Measurements from ENCODE around the gene INCA1.

DNA sequence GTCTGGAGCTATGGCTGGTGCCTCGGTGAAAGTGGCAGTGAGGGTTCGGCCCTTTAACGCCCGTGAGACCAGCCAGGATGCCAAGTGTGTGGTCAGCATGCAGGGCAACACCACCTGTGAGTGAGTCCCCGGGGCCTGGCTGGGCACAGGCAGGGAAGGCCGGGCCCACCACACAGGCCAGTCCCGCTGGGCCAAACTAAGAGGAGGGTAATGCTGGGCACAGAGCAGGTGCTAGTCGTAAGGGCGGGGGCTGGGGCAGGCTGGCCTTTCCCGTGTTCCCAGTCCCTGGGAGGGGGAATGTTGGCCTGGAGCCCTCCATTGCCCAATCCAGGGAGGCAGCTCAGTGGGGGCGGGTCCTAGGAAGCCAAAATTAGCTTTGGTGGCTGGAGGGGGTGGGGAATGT lies 2.9 kb upstream of the INCA1 start:
- TF ChIP-seq, protein P1, sequence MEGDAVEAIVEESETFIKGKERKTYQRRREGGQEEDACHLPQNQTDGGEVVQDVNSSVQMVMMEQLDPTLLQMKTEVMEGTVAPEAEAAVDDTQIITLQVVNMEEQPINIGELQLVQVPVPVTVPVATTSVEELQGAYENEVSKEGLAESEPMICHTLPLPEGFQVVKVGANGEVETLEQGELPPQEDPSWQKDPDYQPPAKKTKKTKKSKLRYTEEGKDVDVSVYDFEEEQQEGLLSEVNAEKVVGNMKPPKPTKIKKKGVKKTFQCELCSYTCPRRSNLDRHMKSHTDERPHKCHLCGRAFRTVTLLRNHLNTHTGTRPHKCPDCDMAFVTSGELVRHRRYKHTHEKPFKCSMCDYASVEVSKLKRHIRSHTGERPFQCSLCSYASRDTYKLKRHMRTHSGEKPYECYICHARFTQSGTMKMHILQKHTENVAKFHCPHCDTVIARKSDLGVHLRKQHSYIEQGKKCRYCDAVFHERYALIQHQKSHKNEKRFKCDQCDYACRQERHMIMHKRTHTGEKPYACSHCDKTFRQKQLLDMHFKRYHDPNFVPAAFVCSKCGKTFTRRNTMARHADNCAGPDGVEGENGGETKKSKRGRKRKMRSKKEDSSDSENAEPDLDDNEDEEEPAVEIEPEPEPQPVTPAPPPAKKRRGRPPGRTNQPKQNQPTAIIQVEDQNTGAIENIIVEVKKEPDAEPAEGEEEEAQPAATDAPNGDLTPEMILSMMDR (IDR thresholded peaks at IDR 0.05; ENCODE audit: poor library complexity, severe bottlenecking), result no peak
- TF ChIP-seq EP300 (conservative IDR thresholded peaks at IDR 0.05; ENCODE audit: poor library complexity, severe bottlenecking), result no peak
- no peak for TF ChIP-seq POLR2AphosphoS5 (IDR thresholded peaks at IDR 0.05)
- no peak for TF ChIP-seq EZH2 (IDR thresholded peaks at IDR 0.05; ENCODE audit: borderline replicate concordance, insufficient read depth, low read length, poor library complexity, severe bottlenecking)
- TF ChIP-seq MXI1 (conservative IDR thresholded peaks at IDR 0.05; ENCODE audit: poor library complexity, severe bottlenecking), result no peak
- no peak for TF ChIP-seq RAD21 (conservative IDR thresholded peaks at IDR 0.05)
- TF ChIP-seq, protein P2, sequence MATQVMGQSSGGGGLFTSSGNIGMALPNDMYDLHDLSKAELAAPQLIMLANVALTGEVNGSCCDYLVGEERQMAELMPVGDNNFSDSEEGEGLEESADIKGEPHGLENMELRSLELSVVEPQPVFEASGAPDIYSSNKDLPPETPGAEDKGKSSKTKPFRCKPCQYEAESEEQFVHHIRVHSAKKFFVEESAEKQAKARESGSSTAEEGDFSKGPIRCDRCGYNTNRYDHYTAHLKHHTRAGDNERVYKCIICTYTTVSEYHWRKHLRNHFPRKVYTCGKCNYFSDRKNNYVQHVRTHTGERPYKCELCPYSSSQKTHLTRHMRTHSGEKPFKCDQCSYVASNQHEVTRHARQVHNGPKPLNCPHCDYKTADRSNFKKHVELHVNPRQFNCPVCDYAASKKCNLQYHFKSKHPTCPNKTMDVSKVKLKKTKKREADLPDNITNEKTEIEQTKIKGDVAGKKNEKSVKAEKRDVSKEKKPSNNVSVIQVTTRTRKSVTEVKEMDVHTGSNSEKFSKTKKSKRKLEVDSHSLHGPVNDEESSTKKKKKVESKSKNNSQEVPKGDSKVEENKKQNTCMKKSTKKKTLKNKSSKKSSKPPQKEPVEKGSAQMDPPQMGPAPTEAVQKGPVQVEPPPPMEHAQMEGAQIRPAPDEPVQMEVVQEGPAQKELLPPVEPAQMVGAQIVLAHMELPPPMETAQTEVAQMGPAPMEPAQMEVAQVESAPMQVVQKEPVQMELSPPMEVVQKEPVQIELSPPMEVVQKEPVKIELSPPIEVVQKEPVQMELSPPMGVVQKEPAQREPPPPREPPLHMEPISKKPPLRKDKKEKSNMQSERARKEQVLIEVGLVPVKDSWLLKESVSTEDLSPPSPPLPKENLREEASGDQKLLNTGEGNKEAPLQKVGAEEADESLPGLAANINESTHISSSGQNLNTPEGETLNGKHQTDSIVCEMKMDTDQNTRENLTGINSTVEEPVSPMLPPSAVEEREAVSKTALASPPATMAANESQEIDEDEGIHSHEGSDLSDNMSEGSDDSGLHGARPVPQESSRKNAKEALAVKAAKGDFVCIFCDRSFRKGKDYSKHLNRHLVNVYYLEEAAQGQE (IDR thresholded peaks at IDR 0.05; ENCODE audit: borderline replicate concordance), result no peak
- TF ChIP-seq SMC3 (conservative IDR thresholded peaks at IDR 0.05; ENCODE audit: poor library complexity), result no peak
- TF ChIP-seq TAF1 (IDR thresholded peaks at IDR 0.05; ENCODE audit: low read depth), result no peak

Data from neural cell (in vitro differentiated cells).